Neural crest cell (in vitro differentiated cells): ENCODE results near the gene ASF1A. TPM values are rescaled to one million over a fixed set of nuclear protein-coding genes. Genes with fewer than 3 reads are reported as not detected.

Experiments
- DNase-seq: peaks from one replicate; pipeline ENCODE4 v3.0.0; 2021; ENCODE audit warnings: low read depth, mixed read lengths, low spot score
- H3K27ac Mint-ChIP-seq: one replicate; pipeline ENCODE4 v1.8.0; 2021; ENCODE audit warnings: mild to moderate bottlenecking, mixed read lengths; ENCODE audit not compliant: unreplicated experiment
- H3K27me3 Mint-ChIP-seq: 2 replicates; pipeline ENCODE4 v1.8.0; 2021; ENCODE audit warnings: low read depth, mild to moderate bottlenecking, mixed read lengths
- H3K36me3 Mint-ChIP-seq: 2 replicates; pipeline ENCODE4 v1.8.0; 2021; ENCODE audit warnings: low read depth, mild to moderate bottlenecking, mixed read lengths
- H3K4me1 Mint-ChIP-seq: 2 replicates; pipeline ENCODE4 v1.8.0; 2021; ENCODE audit warnings: mixed read lengths
- H3K4me3 Mint-ChIP-seq: one replicate; pipeline ENCODE4 v1.8.0; 2021; ENCODE audit warnings: mild to moderate bottlenecking, mixed read lengths
- H3K9me3 Mint-ChIP-seq: 2 replicates; pipeline ENCODE4 v1.8.0; 2021; ENCODE audit warnings: mixed read lengths
- total RNA-seq: library from RNA; stranded (reverse); gene quantifications from 2 replicates; pipeline ENCODE4 v1.2.1, GENCODE V29; 2021
- TF ChIP-seq, protein P1 (sequence below): fragments of 200-600 bp; sonication (generic); conservative IDR thresholded peaks from 2 replicates; pipeline ENCODE4 v1.5.0; 2021; ENCODE audit warnings: antibody characterized with exemption, mild to moderate bottlenecking

ASF1A gene
- total RNA-seq, 1 donor from 2014 or later, result 39.6 TPM

- TF ChIP-seq, protein P1, sequence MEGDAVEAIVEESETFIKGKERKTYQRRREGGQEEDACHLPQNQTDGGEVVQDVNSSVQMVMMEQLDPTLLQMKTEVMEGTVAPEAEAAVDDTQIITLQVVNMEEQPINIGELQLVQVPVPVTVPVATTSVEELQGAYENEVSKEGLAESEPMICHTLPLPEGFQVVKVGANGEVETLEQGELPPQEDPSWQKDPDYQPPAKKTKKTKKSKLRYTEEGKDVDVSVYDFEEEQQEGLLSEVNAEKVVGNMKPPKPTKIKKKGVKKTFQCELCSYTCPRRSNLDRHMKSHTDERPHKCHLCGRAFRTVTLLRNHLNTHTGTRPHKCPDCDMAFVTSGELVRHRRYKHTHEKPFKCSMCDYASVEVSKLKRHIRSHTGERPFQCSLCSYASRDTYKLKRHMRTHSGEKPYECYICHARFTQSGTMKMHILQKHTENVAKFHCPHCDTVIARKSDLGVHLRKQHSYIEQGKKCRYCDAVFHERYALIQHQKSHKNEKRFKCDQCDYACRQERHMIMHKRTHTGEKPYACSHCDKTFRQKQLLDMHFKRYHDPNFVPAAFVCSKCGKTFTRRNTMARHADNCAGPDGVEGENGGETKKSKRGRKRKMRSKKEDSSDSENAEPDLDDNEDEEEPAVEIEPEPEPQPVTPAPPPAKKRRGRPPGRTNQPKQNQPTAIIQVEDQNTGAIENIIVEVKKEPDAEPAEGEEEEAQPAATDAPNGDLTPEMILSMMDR, result no peak
- H3K27ac Mint-ChIP-seq, result no peak overlapping the region
- H3K36me3 Mint-ChIP-seq, result peaks cover 28% of the 10 kb centered on the region
- H3K27me3 Mint-ChIP-seq, result no peaks in the 10 kb centered on the region
- DNase-seq, result no peak
- H3K9me3 Mint-ChIP-seq, result peaks cover 11% of the 10 kb centered on the region
- no peak overlapping the region for H3K4me3 Mint-ChIP-seq
- no peaks in the 10 kb centered on the region for H3K4me1 Mint-ChIP-seq
Observed at GRCh38 chr6:118872726-118873125, 21.2 kb upstream of the ASF1A start.

DNA sequence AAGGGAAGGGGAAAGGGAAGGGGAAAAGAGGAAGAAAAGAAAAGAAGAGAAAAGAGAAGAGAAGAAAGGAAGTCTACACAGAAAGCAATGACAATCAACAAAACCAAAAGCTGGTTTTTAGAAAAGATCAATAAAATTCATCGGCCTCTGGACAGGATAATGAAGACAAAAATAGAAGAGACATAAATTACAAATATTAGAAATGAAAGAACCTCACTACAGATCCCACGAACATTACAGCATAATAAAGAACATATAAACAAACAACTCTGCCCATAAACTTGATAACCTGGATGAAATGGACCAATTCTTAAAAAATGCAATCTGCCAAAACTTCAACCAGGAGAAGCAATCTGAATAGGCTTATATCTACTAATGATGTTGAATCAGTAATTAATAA, 20.7 kb upstream of the ASF1A start:
- Mint-ChIP-seq H3K4me1 (no peaks in the 10 kb centered on the region), H3K27me3 (no peaks in the 10 kb centered on the region), H3K4me3 (no peak overlapping the region), H3K9me3 (peaks cover 11% of the 10 kb centered on the region), H3K36me3 (peaks cover 28% of the 10 kb centered on the region), H3K27ac (no peak overlapping the region)
- no peak for DNase-seq
- TF ChIP-seq, protein P1, result no peak

- no peaks in the 10 kb centered on the region for H3K4me1 Mint-ChIP-seq
- TF ChIP-seq, protein P1, result no peak
- no peak overlapping the region for H3K27ac Mint-ChIP-seq
- no peak overlapping the region for H3K4me3 Mint-ChIP-seq
- H3K27me3 Mint-ChIP-seq, result no peaks in the 10 kb centered on the region
- no peak for DNase-seq
- H3K36me3 Mint-ChIP-seq, result peaks cover 15% of the 10 kb centered on the region
- peaks cover 6% of the 10 kb centered on the region for H3K9me3 Mint-ChIP-seq
Observed at GRCh38 chr6:118875672-118876071, 18.3 kb upstream of the ASF1A start.

- Mint-ChIP-seq H3K27ac (no peak overlapping the region), H3K4me1 (no peaks in the 10 kb centered on the region), H3K27me3 (no peaks in the 10 kb centered on the region), H3K4me3 (no peak overlapping the region), H3K36me3 (peaks cover 10% of the 10 kb centered on the region), H3K9me3 (peaks cover 4% of the 10 kb centered on the region)
- TF ChIP-seq, protein P1, result no peak
- DNase-seq, result no peak
Observed at GRCh38 chr6:118876198-118876597, 17.8 kb upstream of the ASF1A start.

DNA sequence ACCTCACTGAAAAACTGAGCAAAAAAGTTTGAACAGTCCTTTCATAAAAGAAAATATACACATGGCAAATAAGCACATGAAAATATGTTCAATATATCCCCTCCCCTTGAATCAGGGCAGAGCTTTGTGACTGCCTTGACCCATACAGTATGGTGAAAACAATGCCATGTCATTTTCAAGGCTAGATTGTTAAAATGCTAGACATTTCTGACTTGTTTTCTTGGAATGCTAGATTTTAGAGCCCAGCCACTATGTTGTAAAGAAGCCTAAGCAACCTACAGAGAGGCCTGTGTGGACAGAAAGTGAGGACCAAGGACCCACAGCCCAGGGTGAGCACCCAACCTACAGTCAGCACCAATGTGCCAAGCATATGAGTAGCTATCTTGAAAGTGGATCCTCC, 17.1 kb upstream of the ASF1A start:
- Mint-ChIP-seq H3K27ac (no peak overlapping the region), H3K9me3 (peaks cover 2% of the 10 kb centered on the region), H3K27me3 (no peaks in the 10 kb centered on the region), H3K4me1 (no peaks in the 10 kb centered on the region), H3K4me3 (no peak overlapping the region), H3K36me3 (peaks cover 6% of the 10 kb centered on the region)
- no peak for DNase-seq
- TF ChIP-seq, protein P1, result no peak

GRCh38 chr6:118877806-118878205, 16.1 kb upstream of the ASF1A start:
- H3K4me3 Mint-ChIP-seq, result no peak overlapping the region
- H3K36me3 Mint-ChIP-seq, result peaks cover 10% of the 10 kb centered on the region
- H3K27me3 Mint-ChIP-seq, result no peaks in the 10 kb centered on the region
- H3K9me3 Mint-ChIP-seq, result peaks cover 2% of the 10 kb centered on the region
- H3K4me1 Mint-ChIP-seq, result no peaks in the 10 kb centered on the region
- no peak for DNase-seq
- no peak overlapping the region for H3K27ac Mint-ChIP-seq
- TF ChIP-seq, protein P1, result no peak
